ENCODE measurements around the gene MAPK1IP1L.

DNA sequence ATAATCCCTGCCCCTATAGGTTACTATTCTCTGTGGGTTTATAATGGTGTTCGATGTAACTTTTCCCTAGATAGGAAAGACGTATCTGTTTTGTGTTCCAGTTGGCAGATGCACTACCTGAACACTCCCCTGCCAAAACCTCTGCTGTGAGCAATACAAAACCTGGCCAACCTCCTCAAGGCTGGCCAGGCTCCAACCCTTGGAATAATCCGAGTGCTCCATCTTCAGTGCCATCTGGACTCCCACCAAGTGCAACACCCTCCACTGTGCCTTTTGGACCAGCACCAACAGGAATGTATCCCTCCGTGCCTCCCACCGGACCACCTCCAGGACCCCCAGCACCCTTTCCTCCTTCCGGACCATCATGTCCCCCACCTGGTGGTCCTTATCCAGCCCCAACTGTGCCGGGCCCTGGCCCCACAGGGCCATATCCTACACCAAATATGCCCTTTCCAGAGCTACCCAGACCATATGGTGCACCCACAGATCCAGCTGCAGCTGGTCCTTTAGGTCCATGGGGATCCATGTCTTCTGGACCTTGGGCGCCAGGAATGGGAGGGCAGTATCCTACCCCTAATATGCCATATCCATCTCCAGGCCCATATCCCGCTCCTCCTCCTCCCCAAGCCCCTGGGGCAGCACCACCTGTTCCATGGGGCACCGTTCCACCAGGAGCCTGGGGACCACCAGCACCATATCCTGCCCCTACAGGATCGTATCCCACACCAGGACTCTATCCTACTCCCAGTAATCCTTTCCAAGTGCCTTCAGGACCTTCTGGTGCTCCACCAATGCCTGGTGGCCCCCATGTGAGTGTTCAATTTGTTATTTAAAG lies 11.3 kb downstream of the MAPK1IP1L start:
- TF ChIP-seq, protein P1, sequence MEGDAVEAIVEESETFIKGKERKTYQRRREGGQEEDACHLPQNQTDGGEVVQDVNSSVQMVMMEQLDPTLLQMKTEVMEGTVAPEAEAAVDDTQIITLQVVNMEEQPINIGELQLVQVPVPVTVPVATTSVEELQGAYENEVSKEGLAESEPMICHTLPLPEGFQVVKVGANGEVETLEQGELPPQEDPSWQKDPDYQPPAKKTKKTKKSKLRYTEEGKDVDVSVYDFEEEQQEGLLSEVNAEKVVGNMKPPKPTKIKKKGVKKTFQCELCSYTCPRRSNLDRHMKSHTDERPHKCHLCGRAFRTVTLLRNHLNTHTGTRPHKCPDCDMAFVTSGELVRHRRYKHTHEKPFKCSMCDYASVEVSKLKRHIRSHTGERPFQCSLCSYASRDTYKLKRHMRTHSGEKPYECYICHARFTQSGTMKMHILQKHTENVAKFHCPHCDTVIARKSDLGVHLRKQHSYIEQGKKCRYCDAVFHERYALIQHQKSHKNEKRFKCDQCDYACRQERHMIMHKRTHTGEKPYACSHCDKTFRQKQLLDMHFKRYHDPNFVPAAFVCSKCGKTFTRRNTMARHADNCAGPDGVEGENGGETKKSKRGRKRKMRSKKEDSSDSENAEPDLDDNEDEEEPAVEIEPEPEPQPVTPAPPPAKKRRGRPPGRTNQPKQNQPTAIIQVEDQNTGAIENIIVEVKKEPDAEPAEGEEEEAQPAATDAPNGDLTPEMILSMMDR (IDR thresholded peaks at IDR 0.05; ENCODE audit: insufficient read depth, low read length), result no peak
- TF ChIP-seq GABPA (IDR thresholded peaks at IDR 0.05; ENCODE audit: low read depth), result no peak
